Stimulated activated naive B cell treated with anti-CD40 and anti-IgM and Interleukin-4, amounts not matched to agents 10 μg/mL and 1 μg/mL and 100 μg/mL, for 72 hours (primary cell): ENCODE measurements around the gene CEP78.

Experiments
- ATAC-seq, 2 donors: fragments of 150-1000 bp; cut with Tn5 transposase; replicated peaks; 2 replicates each; pipeline ENCODE4 v1.10.0; 2021; ENCODE audit warnings: moderate library complexity in 1 of 2
- DNase-seq: peaks from one replicate; pipeline ENCODE4 v3.0.0; 2021
- H3K27ac Mint-ChIP-seq: one replicate; pipeline ENCODE4 v1.8.0; 2022; ENCODE audit warnings: mild to moderate bottlenecking, mixed read lengths
- H3K27me3 Mint-ChIP-seq, 2 donors: one replicate each; pipeline ENCODE4 v1.8.0; 2022; ENCODE audit warnings: mixed read lengths in 2 of 2
- H3K36me3 Mint-ChIP-seq, 2 donors: one replicate each; pipeline ENCODE4 v1.8.0; 2022; ENCODE audit warnings: mixed read lengths in 2 of 2, mild to moderate bottlenecking in 1 of 2
- H3K4me1 Mint-ChIP-seq, 2 donors: one replicate each; pipeline ENCODE4 v1.8.0; 2022; ENCODE audit warnings: mixed read lengths in 2 of 2, mild to moderate bottlenecking in 1 of 2
- H3K4me3 Mint-ChIP-seq, 2 donors: one replicate each; pipeline ENCODE4 v1.8.0; 2022; ENCODE audit warnings: mild to moderate bottlenecking in 2 of 2, mixed read lengths in 2 of 2, moderate library complexity in 1 of 2
- H3K9me3 Mint-ChIP-seq, 2 donors: one replicate each; pipeline ENCODE4 v1.8.0; 2022; ENCODE audit warnings: mixed read lengths in 2 of 2, mild to moderate bottlenecking in 1 of 2

The CEP78 gene

DNA sequence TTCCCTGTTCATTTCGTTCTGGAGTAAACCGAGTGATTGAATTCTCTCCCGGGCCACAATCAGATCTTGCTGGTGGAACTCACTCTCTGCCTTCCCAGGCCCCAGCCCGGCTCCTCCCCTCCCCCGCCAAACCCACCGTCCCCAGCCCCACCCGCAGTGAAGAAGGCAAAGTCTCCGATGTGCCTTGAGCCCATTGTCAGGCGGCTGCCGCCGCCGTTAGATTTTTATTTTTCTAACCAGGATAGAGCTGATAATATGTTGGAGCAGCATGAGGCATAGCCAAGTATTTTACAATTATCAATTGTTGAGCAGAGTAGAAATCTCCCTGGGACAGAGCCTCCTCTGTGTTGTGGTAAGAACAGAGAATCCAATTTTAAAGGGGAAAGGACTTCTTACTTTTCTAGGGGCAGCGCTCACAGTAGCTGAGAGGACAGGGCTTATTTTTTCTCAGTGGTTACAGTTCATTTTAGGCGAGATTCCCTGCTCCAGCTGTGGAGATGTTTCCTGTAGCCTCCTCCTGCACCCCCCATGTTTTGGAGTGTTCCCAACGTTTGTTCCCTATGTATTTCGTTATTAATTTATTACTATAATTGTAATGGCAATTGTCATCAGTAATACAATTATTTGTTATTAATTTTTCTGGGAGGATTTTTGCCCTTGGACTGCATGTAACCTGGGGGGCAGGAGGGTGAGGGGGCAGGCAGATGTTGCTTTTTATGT is 62.3 kb downstream of the CEP78 start:
- Mint-ChIP-seq H3K4me1 (peaks cover 16 to 23% of the 10 kb centered on the region in 2 donors), H3K9me3 (no peaks in the 10 kb centered on the region), H3K36me3 (peaks cover 0 to 5% of the 10 kb centered on the region in 2 donors), H3K27me3 (peaks cover 16 to 22% of the 10 kb centered on the region in 2 donors), H3K27ac (no peak overlapping the region), H3K4me3 (peak overlapping the region; percentile 89 to 91)
- ATAC-seq (no peak), DNase-seq (no peak)

DNA sequence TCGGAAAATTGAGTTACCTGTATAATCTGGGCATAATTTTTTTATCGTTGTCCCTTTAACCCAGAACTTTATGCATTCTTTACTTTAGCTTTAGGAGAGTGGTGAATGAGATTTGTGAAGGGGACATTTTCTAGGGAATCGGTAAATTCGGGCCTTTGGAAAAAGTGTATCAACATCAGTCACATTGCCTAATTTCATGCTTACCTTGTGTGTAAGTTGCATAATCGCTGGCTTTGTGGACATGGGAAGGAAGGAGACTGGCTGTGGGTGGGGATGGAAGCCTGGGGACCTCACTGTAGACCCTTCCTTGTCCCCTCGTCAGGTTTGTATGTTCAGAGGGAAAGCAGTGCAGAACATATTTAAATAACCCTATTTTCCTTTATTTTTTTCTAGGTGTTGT is 64.3 kb downstream of the CEP78 start:
- H3K27ac Mint-ChIP-seq = no peak overlapping the region
- no peak for ATAC-seq
- no peak for DNase-seq
- peaks cover 16 to 22% of the 10 kb centered on the region in 2 donors for H3K27me3 Mint-ChIP-seq
- no peak overlapping the region for H3K4me3 Mint-ChIP-seq
- peaks cover 3 to 5% of the 10 kb centered on the region in 2 donors for H3K36me3 Mint-ChIP-seq
- peaks cover 16 to 23% of the 10 kb centered on the region in 2 donors for H3K4me1 Mint-ChIP-seq
- H3K9me3 Mint-ChIP-seq = no peaks in the 10 kb centered on the region

GRCh38 chr9:78301466-78301865 is 65.6 kb downstream of the CEP78 start:
- Mint-ChIP-seq H3K9me3 (no peaks in the 10 kb centered on the region), H3K4me3 (no peak overlapping the region), H3K27me3 (peaks cover 14 to 20% of the 10 kb centered on the region in 2 donors), H3K4me1 (peaks cover 13 to 19% of the 10 kb centered on the region in 2 donors), H3K27ac (no peak overlapping the region), H3K36me3 (peaks cover 10 to 14% of the 10 kb centered on the region in 2 donors)
- no peak for DNase-seq
- no peak for ATAC-seq

DNA sequence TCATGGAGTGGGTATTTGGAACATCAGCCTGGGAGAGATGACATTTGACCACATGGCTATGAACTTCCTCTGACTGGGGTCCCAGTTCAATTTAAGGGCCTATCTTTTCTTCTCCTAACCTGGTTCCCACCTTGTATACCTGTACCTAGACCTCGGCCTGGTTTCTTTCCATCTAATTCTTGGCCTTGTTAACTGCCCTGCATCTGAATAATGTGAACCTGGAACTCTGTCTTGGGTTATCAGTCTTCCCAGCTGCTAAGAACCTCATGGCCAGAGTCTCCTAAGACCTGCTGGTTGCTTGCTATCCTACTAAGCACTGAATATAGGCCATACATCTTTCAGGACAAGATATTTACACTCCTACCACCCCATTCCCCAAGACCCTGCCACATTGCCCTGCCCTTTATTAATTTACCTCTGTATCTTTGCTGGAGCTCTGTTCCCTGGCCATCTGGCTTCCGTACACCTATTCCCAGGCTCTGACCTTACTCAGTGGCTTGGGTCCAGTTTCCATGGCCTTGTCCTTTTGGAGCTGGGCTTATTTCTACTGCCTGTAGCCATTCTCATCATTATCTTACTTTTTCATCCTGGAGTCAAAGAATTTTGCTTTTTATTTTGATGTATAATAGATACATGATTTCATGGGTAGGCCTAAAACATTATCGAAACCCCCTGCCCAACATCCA is 67.6 kb downstream of the CEP78 start:
- no peak for ATAC-seq
- no peak overlapping the region for H3K4me3 Mint-ChIP-seq
- H3K27ac Mint-ChIP-seq = no peak overlapping the region

GRCh38 chr9:78304357-78304756 is 68.5 kb downstream of the CEP78 start:
- H3K27ac Mint-ChIP-seq = no peak overlapping the region
- DNase-seq = no peak
- H3K4me3 Mint-ChIP-seq = no peak overlapping the region
- peaks cover 0 to 6% of the 10 kb centered on the region in 2 donors for H3K27me3 Mint-ChIP-seq
- peaks cover 14 to 17% of the 10 kb centered on the region in 2 donors for H3K36me3 Mint-ChIP-seq
- H3K9me3 Mint-ChIP-seq = no peaks in the 10 kb centered on the region
- no peak for ATAC-seq
- no peaks in the 10 kb centered on the region for H3K4me1 Mint-ChIP-seq

More for the DNA sequence above, 67.6 kb downstream of the CEP78 start:
- DNase-seq = no peak
- Mint-ChIP-seq H3K36me3 (peaks cover 12 to 17% of the 10 kb centered on the region in 2 donors), H3K9me3 (no peaks in the 10 kb centered on the region), H3K4me1 (no peaks in the 10 kb centered on the region), H3K27me3 (peaks cover 0 to 10% of the 10 kb centered on the region in 2 donors)

GRCh38 chr9:78306222-78307076 is 70.6 kb downstream of the CEP78 start:
- no peaks in the 10 kb centered on the region for H3K27me3 Mint-ChIP-seq
- no peak overlapping the region for H3K4me3 Mint-ChIP-seq
- ATAC-seq (no peak), DNase-seq (no peak)
- no peaks in the 10 kb centered on the region for H3K9me3 Mint-ChIP-seq
- peaks cover 16 to 19% of the 10 kb centered on the region in 2 donors for H3K36me3 Mint-ChIP-seq
- H3K27ac Mint-ChIP-seq = no peak overlapping the region
- H3K4me1 Mint-ChIP-seq = no peaks in the 10 kb centered on the region

DNA sequence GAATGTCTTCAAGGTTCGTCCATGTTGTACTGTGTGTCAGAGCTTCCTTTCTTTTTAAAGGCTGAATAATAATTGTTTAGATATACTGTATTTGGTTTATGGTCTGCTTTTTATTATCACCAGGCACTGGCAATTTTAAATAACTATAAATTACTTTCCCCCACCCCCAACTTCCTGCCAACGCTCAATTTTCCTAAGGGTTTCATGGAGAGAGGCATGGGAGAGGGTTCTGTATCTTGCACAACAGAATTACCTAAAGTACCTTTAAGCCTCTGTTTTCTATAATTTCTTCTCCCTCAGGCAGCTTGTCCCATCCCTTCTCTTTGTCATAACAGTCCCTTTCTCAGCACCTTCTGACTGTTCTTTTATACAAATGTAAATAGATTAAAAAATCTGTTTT is 71.5 kb downstream of the CEP78 start:
- ATAC-seq = no peak
- Mint-ChIP-seq H3K9me3 (no peaks in the 10 kb centered on the region), H3K27ac (no peak overlapping the region), H3K27me3 (no peaks in the 10 kb centered on the region), H3K4me3 (no peak overlapping the region), H3K36me3 (peaks cover 16 to 21% of the 10 kb centered on the region in 2 donors), H3K4me1 (no peaks in the 10 kb centered on the region)
- DNase-seq = no peak

- Mint-ChIP-seq H3K9me3 (no peaks in the 10 kb centered on the region), H3K27ac (no peak overlapping the region), H3K27me3 (no peaks in the 10 kb centered on the region), H3K36me3 (peaks cover 16 to 19% of the 10 kb centered on the region in 2 donors), H3K4me1 (no peaks in the 10 kb centered on the region), H3K4me3 (no peak overlapping the region)
- DNase-seq = no peak
- ATAC-seq = no peak
Measured at GRCh38 chr9:78309066-78309465, 73.2 kb downstream of the CEP78 start.

- Mint-ChIP-seq H3K4me3 (no peak overlapping the region), H3K4me1 (no peaks in the 10 kb centered on the region), H3K27ac (no peak overlapping the region), H3K36me3 (peaks cover 8 to 15% of the 10 kb centered on the region in 2 donors), H3K27me3 (no peaks in the 10 kb centered on the region), H3K9me3 (no peaks in the 10 kb centered on the region)
- no peak for ATAC-seq
- DNase-seq = no peak
Measured at GRCh38 chr9:78311075-78311474, 75.2 kb downstream of the CEP78 start.

DNA sequence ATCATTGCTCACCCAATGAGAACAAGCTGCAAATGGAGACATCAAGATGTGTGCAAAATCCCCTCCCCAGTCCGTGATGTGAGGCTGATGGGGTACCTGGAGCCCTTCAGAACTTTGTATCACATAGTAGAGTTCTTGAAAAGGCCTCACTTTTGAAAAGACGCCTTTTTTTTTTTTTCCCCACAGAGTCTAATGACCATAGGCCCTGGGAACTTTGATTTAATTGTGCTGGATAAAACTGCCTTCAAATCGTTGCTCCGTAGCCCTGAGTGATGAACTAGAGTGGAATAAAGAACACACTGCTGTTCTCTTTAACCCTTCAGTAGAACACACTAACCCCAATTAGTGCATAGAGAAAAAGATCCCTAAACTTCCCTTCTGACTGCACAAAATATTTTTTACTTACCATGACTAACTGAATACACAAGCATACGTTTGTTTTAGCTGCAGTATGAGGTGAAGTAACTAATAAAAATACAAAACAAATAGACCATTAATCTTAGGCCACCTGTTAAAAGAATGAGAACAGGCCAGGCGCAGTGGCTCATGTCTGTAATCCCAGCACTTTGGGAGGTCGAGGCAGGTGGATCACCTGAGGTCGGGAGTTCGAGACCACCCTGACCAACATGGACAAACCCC is 76.1 kb downstream of the CEP78 start:
- Mint-ChIP-seq H3K27ac (no peak overlapping the region), H3K4me3 (no peak overlapping the region), H3K27me3 (no peaks in the 10 kb centered on the region), H3K36me3 (peaks cover 15 to 17% of the 10 kb centered on the region in 2 donors), H3K9me3 (no peaks in the 10 kb centered on the region), H3K4me1 (no peaks in the 10 kb centered on the region)
- DNase-seq = no peak
- ATAC-seq = no peak

GRCh38 chr9:78314550-78314949 is 78.7 kb downstream of the CEP78 start:
- peaks cover 17 to 28% of the 10 kb centered on the region in 2 donors for H3K36me3 Mint-ChIP-seq
- H3K4me3 Mint-ChIP-seq = no peak overlapping the region
- H3K4me1 Mint-ChIP-seq = no peaks in the 10 kb centered on the region
- peak overlapping the region; percentile 63 for H3K27ac Mint-ChIP-seq
- no peak for ATAC-seq
- no peaks in the 10 kb centered on the region for H3K9me3 Mint-ChIP-seq
- DNase-seq = no peak
- no peaks in the 10 kb centered on the region for H3K27me3 Mint-ChIP-seq

- DNase-seq = no peak
- no peak for ATAC-seq
- Mint-ChIP-seq H3K4me1 (no peaks in the 10 kb centered on the region), H3K4me3 (no peak overlapping the region), H3K27ac (peak overlapping the region; percentile 63), H3K27me3 (no peaks in the 10 kb centered on the region), H3K9me3 (peaks cover 0 to 3% of the 10 kb centered on the region in 2 donors), H3K36me3 (peaks cover 19 to 31% of the 10 kb centered on the region in 2 donors)
Measured at GRCh38 chr9:78314953-78315870, 79.3 kb downstream of the CEP78 start.

GRCh38 chr9:78316166-78316892 is 80.5 kb downstream of the CEP78 start:
- ATAC-seq = no peak
- peaks cover 21 to 33% of the 10 kb centered on the region in 2 donors for H3K36me3 Mint-ChIP-seq
- no peak overlapping the region for H3K27ac Mint-ChIP-seq

More at GRCh38 chr9:78316166-78316892, 80.5 kb downstream of the CEP78 start:
- no peak for DNase-seq
- Mint-ChIP-seq H3K4me1 (no peaks in the 10 kb centered on the region), H3K9me3 (peaks cover 0 to 4% of the 10 kb centered on the region in 2 donors), H3K27me3 (no peaks in the 10 kb centered on the region), H3K4me3 (no peak overlapping the region)
